Effector CD8-positive, alpha-beta T cell (primary cell): ENCODE data around the gene CACNB4.
"Not testable (repeated sequence)": the region's sequence is repeated elsewhere in the genome, so short reads cannot be mapped to it uniquely, and the experiment has no call there.

Source experiments
- DNase-seq: peaks from one replicate; lab custom pipeline; 2025; lab: John Stamatoyannopoulos, UW

Gene CACNB4

GRCh38 chr2:152021001-152021400 is 77.8 kb downstream of the CACNB4 start:
- not testable (repeated sequence) for DNase-seq

- DNase-seq: no peak
Measured at GRCh38 chr2:152019732-152020131, 79.1 kb downstream of the CACNB4 start.

- DNase-seq: no peak
Measured at GRCh38 chr2:152016181-152017120, 82.4 kb downstream of the CACNB4 start.

- DNase-seq: no peak
Measured at GRCh38 chr2:152015552-152015951, 83.3 kb downstream of the CACNB4 start.

GRCh38 chr2:152012697-152013096 is 86.1 kb downstream of the CACNB4 start:
- no peak for DNase-seq

GRCh38 chr2:152011724-152012123 is 87.1 kb downstream of the CACNB4 start:
- no peak for DNase-seq

GRCh38 chr2:152005607-152006006 is 93.2 kb downstream of the CACNB4 start:
- no peak for DNase-seq

- DNase-seq: not testable (repeated sequence)
Measured at GRCh38 chr2:152003283-152003682, 95.6 kb downstream of the CACNB4 start.

- DNase-seq: peak; percentile 1
Measured at GRCh38 chr2:151999053-151999452, 99.8 kb downstream of the CACNB4 start.

- no peak for DNase-seq
Measured at GRCh38 chr2:151996243-151997003, 102.4 kb downstream of the CACNB4 start.

GRCh38 chr2:151995161-151995557 is 103.7 kb downstream of the CACNB4 start:
- no peak for DNase-seq

GRCh38 chr2:151994178-151994577 is 104.7 kb downstream of the CACNB4 start:
- DNase-seq: not testable (repeated sequence)

- no peak for DNase-seq
Measured at GRCh38 chr2:151991010-151991409, 107.8 kb downstream of the CACNB4 start.

GRCh38 chr2:151989378-151989777 is 109.5 kb downstream of the CACNB4 start:
- no peak for DNase-seq

GRCh38 chr2:151987484-151987883 is 111.4 kb downstream of the CACNB4 start:
- no peak for DNase-seq

- DNase-seq: no peak
Measured at GRCh38 chr2:151984424-151985083, 114.3 kb downstream of the CACNB4 start.

GRCh38 chr2:151983221-151983620 is 115.6 kb downstream of the CACNB4 start:
- DNase-seq: no peak

GRCh38 chr2:151981886-151982285 is 117.0 kb downstream of the CACNB4 start:
- DNase-seq: no peak

GRCh38 chr2:151979694-151980093 is 119.2 kb downstream of the CACNB4 start:
- no peak for DNase-seq

GRCh38 chr2:151978709-151979108 is 120.1 kb downstream of the CACNB4 start:
- DNase-seq: no peak

GRCh38 chr2:151977631-151978030 is 121.2 kb downstream of the CACNB4 start:
- no peak for DNase-seq

- no peak for DNase-seq
Measured at GRCh38 chr2:151976945-151977353, 121.9 kb downstream of the CACNB4 start.
